ENCODE measurements around the gene KIF1B.

DNA sequence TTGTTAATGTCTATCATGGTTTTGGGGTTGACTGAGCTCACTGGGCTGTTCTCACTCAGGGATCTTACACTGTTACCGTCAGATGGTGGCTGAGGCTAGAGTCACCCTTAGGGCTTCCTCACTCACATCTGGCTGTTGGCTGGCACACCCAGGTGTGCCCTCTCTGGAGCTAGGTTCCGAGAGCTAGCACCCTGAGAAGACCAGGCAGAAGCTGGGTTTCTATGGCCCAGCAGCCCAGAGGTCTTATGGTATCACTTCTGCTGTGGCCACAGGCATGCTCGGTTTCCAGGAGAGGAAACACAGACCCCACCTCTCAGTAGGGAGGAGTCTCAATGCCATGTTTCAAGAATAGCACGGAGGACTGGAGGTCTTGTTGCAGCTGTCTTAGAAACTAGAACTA, 20.7 kb upstream of the KIF1B start:
- TF ChIP-seq, protein P1, sequence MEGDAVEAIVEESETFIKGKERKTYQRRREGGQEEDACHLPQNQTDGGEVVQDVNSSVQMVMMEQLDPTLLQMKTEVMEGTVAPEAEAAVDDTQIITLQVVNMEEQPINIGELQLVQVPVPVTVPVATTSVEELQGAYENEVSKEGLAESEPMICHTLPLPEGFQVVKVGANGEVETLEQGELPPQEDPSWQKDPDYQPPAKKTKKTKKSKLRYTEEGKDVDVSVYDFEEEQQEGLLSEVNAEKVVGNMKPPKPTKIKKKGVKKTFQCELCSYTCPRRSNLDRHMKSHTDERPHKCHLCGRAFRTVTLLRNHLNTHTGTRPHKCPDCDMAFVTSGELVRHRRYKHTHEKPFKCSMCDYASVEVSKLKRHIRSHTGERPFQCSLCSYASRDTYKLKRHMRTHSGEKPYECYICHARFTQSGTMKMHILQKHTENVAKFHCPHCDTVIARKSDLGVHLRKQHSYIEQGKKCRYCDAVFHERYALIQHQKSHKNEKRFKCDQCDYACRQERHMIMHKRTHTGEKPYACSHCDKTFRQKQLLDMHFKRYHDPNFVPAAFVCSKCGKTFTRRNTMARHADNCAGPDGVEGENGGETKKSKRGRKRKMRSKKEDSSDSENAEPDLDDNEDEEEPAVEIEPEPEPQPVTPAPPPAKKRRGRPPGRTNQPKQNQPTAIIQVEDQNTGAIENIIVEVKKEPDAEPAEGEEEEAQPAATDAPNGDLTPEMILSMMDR (IDR thresholded peaks at IDR 0.05), result no peak
- TF ChIP-seq POLR2AphosphoS5 (IDR thresholded peaks at IDR 0.05), result no peak
